NCI-H82 (cell line): Measurements from ENCODE around the gene PCDH7.

Source experiments
- DNase-seq: peaks from one replicate; lab custom pipeline; 2025; lab: John Stamatoyannopoulos, UW

PCDH7 gene, protein sequence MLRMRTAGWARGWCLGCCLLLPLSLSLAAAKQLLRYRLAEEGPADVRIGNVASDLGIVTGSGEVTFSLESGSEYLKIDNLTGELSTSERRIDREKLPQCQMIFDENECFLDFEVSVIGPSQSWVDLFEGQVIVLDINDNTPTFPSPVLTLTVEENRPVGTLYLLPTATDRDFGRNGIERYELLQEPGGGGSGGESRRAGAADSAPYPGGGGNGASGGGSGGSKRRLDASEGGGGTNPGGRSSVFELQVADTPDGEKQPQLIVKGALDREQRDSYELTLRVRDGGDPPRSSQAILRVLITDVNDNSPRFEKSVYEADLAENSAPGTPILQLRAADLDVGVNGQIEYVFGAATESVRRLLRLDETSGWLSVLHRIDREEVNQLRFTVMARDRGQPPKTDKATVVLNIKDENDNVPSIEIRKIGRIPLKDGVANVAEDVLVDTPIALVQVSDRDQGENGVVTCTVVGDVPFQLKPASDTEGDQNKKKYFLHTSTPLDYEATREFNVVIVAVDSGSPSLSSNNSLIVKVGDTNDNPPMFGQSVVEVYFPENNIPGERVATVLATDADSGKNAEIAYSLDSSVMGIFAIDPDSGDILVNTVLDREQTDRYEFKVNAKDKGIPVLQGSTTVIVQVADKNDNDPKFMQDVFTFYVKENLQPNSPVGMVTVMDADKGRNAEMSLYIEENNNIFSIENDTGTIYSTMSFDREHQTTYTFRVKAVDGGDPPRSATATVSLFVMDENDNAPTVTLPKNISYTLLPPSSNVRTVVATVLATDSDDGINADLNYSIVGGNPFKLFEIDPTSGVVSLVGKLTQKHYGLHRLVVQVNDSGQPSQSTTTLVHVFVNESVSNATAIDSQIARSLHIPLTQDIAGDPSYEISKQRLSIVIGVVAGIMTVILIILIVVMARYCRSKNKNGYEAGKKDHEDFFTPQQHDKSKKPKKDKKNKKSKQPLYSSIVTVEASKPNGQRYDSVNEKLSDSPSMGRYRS (N-terminal part only)

DNA sequence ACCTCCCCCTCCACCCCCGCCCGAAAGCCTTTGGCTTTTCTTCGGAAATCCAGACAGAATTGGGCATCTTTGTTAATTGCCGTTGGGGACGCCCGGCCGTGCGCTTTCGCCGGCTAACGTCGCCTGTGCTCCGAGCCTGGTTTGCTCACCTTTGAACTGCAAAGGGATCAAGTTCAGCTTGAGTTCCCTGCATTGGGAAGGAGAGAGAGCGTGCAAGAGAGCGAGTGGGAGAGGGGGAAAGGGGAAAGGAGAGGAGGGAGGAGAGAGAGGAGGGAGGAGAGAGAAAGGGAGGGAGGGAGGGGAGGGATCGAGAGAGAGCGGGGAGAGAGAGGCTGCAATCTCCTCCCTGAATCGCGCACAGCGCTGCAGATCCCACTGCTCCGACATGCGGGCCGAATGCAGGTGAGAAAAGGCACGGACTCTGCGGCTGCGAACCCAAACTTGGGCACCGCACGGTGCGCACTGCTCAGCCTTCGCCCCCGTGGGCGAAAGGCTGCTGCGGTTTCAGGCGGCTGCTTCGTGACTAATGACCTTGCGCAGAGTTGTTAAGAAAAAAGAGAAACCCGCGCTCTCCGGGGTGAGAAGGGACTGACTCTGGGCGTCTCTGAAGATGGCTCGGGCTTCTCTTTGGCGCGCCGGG is at the start of gene PCDH7:
PCDH7 (plus strand) TSS at position 349 of the 640 bp plus-strand sequence. CDS start 1,054 bp downstream, outside the sequence.
- peak; percentile 53 for DNase-seq

DNA sequence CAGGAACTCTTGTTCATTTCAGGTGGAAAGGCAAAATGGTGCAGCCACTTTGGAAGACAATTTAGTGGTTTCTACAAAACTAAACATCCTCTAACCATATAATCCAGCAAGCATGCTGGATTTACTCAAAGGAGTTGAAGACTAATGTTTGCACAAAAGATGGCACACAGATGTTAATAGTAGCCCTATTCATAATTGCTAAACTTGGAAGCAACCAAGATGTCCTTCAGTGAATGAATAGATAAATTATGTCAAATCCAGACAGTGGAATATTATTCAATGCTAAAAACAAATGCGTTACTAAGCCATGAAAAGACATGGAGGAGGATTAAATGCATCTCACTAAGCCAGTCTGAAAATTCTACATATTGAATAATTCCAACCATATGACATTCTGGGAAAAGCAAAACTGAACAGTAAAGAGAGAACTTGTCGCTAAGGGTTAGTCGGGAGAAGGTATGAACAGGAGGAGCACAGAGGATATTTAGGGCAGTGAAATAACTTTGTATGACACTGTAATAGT is 48.2 kb upstream of the PCDH7 start:
- DNase-seq: no peak

DNA sequence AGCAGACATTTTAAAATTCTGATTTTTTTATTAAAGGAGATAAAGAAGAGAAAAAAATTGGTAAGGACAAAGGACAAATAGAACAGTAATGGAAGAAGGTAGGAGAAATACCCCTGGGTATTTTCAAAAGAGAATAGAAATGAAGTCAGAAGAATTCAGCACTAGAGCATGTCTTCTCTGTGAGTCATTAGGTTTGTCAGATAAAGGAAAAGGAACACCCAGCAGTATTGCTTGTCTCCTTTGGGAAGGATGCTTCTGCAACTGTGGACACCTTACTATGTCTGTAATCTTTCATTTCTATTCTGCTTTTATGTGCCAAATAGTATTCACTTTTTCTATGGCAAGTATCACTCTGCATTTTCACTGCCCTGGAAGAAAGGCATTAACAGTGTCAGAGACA is 24.0 kb upstream of the PCDH7 start:
- no peak for DNase-seq

DNA sequence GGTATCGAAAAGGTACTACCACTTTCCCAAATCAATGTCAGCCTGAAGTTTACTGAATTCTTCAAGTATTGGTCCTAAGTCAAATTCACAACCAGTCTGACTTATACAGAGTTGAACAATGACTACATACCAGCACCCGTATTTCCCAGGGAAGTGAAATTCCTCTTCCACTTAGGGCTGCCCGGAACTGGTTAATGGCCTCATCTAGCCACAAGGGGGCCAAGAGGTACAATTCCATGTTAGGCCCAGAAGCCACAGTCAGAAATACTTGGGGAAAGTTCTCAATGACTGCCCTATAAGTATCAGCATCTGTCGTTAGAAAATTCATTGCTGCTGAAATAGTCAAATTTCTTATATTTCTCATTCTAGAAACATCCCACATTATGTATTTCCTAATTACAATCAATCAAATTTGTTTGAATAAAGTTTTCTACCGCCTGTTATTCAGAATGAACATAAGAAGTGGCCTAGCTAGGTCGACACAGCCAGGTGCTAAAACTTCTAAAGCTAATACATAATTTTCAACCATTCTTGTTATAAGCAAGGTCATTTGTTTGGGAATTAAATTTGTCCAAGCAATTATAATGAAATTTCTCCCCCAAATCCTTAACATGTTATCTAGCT is 5.6 kb upstream of the PCDH7 start:
- DNase-seq: peak; percentile 70

DNA sequence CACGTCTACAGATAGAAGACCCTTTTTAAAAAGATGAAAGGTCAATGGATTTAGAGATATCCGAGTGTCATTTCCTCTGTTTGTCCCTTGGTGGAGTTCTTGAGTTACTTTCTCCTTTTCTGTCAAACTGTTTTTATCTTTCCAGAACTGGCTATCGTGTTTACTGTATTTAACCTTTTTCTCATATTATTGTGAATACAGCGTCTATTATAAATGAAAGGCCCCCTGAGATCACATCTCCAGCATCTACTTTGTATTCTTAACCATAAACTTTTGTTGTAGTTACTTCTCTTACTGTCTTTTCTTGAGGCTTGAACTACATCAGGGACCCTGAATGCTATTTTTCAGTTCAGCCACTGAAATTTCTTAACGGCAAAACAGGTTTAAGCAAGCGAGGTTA is 4.0 kb upstream of the PCDH7 start:
- DNase-seq: peak; percentile 13

DNA sequence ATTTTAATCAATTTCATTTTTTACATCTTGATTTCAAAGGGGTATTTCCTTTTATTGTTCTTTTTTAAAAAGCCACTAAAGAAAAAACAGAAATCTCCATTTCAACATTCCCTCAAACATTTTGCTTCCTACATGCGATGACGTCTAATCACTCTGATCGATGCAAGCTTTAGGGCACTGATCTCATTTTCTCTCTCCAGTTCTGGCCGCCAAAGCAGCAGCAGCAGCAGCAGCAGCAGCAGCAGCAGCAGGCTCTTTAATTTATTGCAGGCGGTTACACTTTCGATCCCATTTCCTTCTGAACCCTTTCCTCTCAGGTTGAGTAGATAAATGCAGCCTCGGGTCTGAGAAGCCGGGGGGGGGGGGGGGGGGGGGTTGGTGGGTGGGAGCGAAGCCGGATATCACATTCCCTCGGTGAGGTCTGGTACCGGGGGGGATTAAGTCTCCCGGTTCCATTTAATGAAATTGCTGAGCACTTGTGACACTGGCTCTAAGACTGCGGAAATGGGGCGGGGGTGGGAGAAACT is 3.4 kb upstream of the PCDH7 start:
- peak; percentile 79 for DNase-seq

DNA sequence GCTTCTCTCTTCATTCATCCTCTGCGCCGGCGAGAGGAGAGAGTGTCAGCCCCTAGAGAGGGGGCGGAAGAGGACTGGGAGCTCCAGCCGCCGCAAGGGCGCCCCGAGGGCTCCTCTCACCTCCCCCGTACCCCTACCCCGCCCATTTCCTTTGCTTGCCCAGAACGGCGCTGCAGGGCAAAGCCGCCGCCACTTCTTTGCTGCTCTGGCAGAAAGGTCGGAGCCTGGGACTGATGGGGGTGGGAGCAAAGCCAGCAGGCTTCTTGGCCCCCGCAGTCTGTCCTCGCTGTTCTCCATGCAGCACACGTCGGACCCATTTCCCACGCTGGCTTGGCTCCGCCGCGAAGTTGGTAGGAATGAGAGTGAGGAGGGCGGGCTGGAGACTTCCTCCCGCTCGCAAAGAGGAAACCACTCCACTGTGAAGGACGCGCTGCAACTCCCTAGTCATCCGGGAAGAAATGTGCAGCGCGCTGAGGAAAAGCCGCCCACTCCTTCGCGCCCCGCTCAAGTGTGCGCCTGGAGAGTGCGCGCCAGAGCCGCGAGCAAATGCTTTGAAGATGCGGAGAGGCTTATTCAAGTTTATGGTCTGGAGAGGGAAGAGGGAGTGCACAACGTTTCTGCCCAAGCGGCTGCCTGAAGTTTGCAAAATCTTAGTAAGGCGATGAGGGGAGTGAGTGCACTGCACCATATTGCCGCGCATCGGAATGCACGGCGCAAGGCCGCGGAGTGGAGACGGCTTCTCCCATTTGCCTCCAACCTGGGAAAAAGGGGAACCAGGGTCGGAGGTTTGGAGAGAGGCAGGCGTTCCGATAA is 2.8 kb upstream of the PCDH7 start:
- DNase-seq: peak; percentile 41

DNA sequence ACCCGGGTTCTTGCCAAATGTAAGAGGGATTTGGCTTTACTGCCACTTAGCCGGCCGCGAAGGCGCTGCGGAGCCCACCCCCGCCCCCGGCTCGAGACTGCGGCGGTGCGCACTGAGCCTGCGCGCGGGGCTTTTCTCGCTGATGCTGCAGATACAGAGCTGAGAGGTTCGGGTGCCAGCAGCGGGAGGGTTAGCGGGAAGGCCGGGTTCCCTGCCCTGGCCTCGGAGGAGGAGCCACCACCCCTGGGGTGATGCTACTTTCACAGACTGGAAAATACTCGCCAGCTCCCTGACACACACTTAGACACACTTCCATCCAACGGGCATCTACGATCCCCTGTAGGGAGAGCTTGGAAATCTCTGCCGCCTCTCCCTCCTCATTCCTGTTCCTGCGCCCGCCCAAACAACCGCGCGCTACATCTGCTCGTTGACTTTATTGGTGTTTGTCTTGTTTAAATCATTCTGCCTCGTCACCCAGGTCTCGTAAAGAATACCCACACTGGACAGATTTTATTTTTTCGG is 2.1 kb upstream of the PCDH7 start:
- peak; percentile 55 for DNase-seq

DNA sequence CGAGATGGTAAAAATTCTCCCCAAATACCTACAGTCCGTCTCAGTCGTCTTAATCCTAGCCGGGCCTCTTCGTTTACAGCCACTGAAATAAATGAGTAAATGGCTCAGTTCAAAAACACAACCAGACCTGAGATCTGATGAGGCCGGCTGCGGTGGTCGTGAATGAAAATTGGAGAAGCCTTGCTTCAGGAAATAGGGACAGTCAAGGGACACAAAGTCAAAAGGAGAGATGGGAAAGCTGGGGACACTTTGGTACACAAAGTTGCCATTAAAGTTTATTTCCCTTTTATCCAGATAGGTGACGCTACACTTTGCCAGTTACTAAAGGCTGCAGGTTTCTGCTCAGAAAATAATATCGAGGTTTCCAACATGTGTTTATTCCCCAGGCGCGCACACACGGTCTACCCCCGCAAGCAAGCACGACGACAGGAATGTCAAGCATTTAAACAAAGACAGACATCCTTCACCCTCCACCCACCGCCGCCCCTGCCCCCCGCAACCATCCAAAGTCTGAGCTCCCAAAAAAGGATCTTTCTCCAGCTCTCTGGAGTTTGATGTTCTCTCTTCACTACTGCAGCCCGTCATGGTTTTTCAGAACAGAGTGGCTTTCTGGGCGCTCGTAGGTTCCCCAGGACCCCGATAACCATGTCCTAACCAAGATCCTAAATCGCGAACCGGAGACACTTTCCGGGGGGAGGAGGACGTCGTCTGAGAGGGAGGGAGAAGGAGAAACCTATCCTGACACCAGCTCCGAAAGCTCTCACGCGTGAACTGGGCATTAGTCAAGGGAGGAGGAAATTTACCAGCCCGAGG is 1.3 kb upstream of the PCDH7 start:
- no peak for DNase-seq

DNA sequence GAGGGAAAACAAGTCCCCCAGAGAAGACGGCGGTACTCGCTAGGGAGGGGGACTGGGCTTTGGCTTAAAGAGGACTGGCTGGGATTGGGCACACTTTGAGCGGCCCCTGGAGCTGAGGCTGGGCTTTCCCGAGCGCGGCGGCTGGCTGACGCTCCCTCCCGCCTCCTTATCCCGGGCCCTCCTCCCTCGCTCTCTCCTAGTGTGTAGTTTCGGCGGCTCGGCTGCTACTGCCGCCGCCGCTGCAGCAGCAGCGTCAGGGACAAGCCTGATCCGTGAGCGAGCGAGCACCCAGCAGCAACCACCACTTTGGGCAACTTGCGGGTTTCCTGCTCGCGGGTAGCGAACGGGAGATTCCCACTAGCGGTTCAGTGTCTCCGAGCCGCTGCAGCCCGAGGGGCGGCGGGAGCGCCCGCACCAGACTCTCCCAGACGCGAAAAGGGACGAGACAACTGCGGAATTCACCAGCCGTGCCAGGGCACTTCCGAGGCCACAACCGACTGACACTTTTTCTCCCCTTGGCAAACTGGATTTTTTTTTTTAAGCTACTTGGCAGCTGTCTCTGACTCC is 632 bp upstream of the PCDH7 start:
- peak; percentile 66 for DNase-seq

DNA sequence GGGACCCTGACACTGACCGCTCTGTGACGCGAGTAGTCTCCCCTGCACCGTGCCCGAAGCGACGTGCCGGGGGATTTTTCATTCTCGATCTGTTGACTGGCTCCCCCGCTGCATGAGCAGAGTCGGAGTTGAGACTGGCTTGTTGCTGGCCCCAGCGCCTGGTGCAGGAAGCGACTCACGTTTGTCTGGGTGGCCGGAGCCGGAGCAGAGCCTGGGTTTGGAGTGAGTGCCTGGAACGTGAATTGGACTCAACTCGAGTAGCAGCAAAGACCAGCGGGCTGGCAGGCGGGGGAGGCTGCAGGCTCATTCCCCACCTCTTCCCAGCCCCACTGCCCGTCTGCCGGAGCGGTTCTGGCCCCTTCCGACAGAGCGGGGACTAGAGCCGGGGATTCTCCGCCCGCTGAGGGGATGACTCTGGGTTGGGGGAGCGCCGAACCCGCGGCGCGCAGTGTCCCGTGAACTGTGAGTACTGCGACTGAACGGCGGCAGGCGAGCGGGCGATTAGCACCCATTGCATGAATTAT is 554 bp downstream of the PCDH7 start:
- DNase-seq: peak; percentile 53

DNA sequence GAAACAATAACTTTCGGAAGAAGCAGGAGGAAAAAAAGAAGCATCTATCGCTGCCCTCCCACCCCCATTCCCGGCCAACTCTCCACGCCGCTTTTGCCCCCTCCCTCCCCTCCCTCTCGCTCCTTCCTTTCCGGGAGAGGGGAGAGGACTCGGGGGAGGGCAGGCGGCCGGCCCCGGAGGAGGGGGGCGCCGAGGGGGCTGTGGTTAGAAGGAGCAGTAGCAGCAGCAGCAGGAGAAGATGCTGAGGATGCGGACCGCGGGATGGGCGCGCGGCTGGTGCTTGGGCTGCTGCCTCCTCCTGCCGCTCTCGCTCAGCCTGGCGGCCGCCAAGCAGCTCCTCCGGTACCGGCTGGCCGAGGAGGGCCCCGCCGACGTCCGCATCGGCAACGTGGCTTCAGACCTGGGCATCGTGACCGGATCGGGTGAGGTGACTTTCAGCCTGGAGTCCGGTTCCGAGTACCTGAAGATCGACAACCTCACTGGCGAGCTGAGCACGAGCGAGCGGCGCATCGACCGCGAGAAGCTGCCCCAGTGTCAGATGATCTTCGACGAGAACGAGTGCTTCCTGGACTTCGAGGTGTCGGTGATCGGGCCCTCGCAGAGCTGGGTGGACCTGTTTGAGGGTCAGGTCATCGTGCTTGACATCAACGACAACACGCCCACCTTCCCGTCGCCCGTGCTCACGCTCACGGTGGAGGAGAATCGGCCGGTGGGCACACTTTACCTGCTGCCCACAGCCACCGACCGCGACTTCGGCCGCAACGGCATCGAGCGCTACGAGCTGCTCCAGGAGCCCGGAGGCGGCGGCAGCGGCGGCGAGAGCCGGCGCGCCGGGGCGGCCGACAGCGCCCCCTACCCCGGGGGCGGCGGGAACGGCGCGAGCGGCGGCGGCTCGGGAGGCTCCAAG is 1.3 kb downstream of the PCDH7 start:
- DNase-seq: peak; percentile 30

DNA sequence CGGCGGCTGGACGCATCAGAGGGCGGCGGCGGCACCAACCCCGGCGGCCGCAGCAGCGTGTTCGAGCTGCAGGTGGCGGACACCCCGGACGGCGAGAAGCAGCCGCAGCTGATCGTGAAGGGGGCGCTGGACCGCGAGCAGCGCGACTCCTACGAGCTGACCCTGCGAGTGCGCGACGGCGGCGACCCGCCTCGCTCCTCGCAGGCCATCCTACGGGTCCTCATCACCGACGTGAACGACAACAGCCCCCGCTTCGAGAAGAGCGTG is 1.9 kb downstream of the PCDH7 start:
- no peak for DNase-seq

DNA sequence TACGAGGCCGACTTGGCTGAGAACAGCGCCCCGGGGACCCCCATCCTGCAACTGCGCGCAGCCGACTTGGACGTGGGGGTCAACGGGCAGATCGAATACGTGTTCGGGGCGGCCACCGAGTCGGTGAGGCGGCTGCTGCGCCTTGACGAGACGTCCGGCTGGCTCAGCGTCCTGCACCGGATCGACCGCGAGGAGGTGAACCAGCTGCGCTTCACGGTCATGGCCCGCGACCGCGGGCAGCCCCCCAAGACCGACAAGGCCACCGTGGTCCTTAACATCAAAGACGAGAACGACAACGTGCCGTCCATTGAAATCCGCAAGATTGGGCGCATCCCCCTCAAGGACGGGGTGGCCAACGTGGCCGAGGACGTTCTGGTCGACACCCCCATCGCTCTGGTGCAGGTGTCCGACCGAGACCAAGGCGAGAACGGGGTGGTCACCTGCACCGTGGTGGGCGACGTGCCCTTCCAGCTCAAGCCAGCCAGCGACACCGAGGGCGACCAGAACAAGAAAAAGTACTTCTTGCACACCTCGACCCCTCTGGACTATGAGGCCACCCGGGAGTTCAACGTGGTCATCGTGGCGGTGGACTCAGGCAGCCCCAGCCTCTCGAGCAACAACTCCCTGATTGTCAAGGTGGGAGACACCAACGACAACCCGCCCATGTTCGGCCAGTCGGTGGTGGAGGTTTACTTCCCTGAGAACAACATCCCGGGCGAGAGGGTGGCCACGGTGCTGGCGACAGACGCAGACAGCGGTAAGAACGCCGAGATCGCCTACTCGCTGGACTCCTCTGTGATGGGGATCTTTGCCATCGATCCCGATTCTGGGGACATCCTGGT is 2.4 kb downstream of the PCDH7 start:
- no peak for DNase-seq

DNA sequence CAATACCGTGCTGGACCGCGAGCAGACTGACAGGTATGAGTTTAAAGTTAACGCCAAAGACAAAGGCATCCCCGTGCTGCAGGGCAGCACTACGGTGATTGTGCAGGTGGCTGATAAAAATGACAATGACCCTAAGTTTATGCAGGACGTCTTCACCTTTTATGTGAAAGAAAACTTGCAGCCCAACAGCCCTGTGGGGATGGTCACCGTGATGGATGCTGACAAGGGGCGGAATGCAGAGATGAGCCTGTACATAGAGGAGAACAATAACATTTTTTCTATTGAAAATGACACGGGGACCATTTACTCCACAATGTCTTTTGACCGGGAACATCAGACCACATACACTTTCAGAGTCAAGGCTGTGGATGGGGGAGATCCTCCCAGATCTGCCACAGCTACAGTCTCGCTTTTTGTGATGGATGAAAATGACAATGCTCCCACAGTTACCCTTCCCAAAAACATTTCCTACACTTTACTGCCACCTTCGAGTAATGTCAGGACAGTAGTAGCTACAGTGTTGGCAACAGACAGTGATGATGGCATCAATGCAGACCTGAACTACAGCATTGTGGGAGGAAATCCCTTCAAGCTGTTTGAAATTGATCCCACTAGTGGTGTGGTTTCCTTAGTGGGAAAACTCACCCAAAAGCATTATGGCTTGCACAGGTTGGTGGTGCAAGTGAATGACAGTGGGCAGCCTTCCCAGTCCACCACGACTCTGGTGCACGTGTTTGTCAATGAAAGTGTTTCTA is 3.2 kb downstream of the PCDH7 start:
- DNase-seq: no peak

DNA sequence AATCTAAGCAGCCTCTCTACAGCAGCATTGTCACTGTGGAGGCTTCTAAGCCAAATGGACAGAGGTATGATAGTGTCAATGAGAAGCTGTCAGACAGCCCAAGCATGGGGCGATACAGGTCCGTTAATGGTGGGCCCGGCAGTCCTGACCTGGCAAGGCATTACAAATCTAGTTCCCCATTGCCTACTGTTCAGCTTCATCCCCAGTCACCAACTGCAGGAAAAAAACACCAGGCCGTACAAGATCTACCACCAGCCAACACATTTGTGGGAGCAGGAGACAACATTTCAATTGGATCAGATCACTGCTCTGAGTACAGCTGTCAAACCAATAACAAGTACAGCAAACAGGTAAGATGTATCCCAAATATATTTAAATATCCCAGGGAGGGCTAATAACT is 4.1 kb downstream of the PCDH7 start:
- no peak for DNase-seq
